ENCODE measurements around the gene ZNF500. TPM values are rescaled to one million over a fixed set of nuclear protein-coding genes. Genes with fewer than 3 reads are reported as not detected.

The ZNF500 gene
- total and polyA plus RNA-seq, 2 of the 4 experiments (the other 2 are of a cell fraction) = 4.5 to 5.9 TPM

GRCh38 chr16:4787627-4788482 is 20.9 kb upstream of the ZNF500 start, which contains the start of gene SEPTIN12:
SEPTIN12 (minus strand) TSS chr16:4788345; CDS start chr16:4787645, 700 bp downstream.
- Histone ChIP-seq H4K8ac (ENCODE audit: low read depth in 2 of 2, low read length in 2 of 2) (no peak within 1 kb of the TSS), H2BK15ac (ENCODE audit: low read depth, low read length) (no peak within 1 kb of the TSS), H4K91ac (ENCODE audit: insufficient read depth, low read depth, low read length) (no peak within 1 kb of the TSS), H2AK5ac (ENCODE audit: low read depth, low read length) (0 out of 2 replicates have a peak within 1 kb of the TSS, but pooled peaks have one; percentile 8), H3K4me3 (ENCODE audit: insufficient read depth, low read depth, low read length) (no peak within 1 kb of the TSS), H3K56ac (ENCODE audit: extremely low read depth, insufficient read depth, low read length) (no peak within 1 kb of the TSS), H3K27me3 (ENCODE audit: control insufficient read depth, insufficient read depth, low read length) (no peaks in the 10 kb centered on the region; the same call in 1 of the 2 replicates), H2AFZ (replicated peaks; ENCODE audit: low read length, poor library complexity) (peak within 1 kb of the TSS; percentile 32), H4K20me1 (ENCODE audit: insufficient read depth, low read length) (no peaks in the 10 kb centered on the region), H3K18ac (ENCODE audit: low read depth, low read length) (no peak within 1 kb of the TSS), H3K79me1 (ENCODE audit: low read depth in 1 of 2, low read length in 2 of 2) (no peaks in the 10 kb centered on the region), H3K14ac (replicated peaks; ENCODE audit: low read depth, low read length) (no peak within 1 kb of the TSS), H3K4ac (ENCODE audit: low read depth, low read length) (no peak within 1 kb of the TSS), H3K9ac (ENCODE audit: low read depth, low read length) (no peak within 1 kb of the TSS), H4K5ac (ENCODE audit: low read depth, low read length) (no peak within 1 kb of the TSS), H3K4me1 (ENCODE audit: control insufficient read depth, insufficient read depth, low read length) (no peaks in the 10 kb centered on the region), H2BK120ac (ENCODE audit: low read depth, low read length) (no peak within 1 kb of the TSS), H2BK20ac (ENCODE audit: low read depth, low read length) (no peak within 1 kb of the TSS), H3K27ac (ENCODE audit: insufficient read depth, low read length) (no peak within 1 kb of the TSS), H3K23ac (ENCODE audit: low read depth, low read length) (no peak within 1 kb of the TSS), H3K9me1 (ENCODE audit: insufficient read depth, low read length) (0 out of 2 replicates have a peak, but pooled peaks cover 3% of the 10 kb centered on the region), H2BK5ac (ENCODE audit: low read depth, low read length, poor library complexity, severe bottlenecking) (no peak within 1 kb of the TSS), H3K4me2 (ENCODE audit: low read depth, low read length) (no peak within 1 kb of the TSS), H2AK9ac (replicated peaks; ENCODE audit: low read depth, low read length, poor library complexity) (peak within 1 kb of the TSS; percentile 28), H3K9me3 (ENCODE audit: control insufficient read depth, insufficient read depth, low read length) (no peaks in the 10 kb centered on the region), H3K36me3 (ENCODE audit: control insufficient read depth, insufficient read depth, low read length) (no peaks in the 10 kb centered on the region)
- CTCF ChIA-PET = no interaction called here
- WGBS, 2 experiments (ENCODE audit: extremely low coverage in 2 of 2, insufficient read length in 1 of 2) = 60% methylated on average over 1 of the region's 14 CpGs; no CpG with 5 or more reads in 1 of the 2 experiments
- DNase-seq = no peak
- POLR2A ChIA-PET (ENCODE audit: unreplicated experiment) = no interaction called here
- dilution Hi-C loops (cut with HindIII; ENCODE audit: low sequenced_read_pairs, unreplicated experiment) = no loop called here
- in situ Hi-C loops (cut with MboI; ENCODE audit: low sequenced_read_pairs) = no loop called here
- intact Hi-C loops (cut with micrococcal nuclease) = no loop called here
- no TSS peak for BruUV-seq (replicated peaks)
- no peak for ATAC-seq (ENCODE audit: low read depth)
- no peak for TF ChIP-seq CTCF (conservative IDR thresholded peaks at IDR 0.05; ENCODE audit: low read depth, low read length)
- no peak for TF ChIP-seq SMC3 (IDR thresholded peaks at IDR 0.05; ENCODE audit: low read depth, low read length)
- TF ChIP-seq CEBPB (IDR thresholded peaks at IDR 0.05; ENCODE audit: low read depth, low read length) = no peak
- TF ChIP-seq ELK1 (IDR thresholded peaks at IDR 0.05; ENCODE audit: borderline replicate concordance, low read depth, low read length) = no peak
- no peak for TF ChIP-seq BHLHE40 (IDR thresholded peaks at IDR 0.05; ENCODE audit: low read depth, low read length)
- no peak for TF ChIP-seq RFX5 (IDR thresholded peaks at IDR 0.05; ENCODE audit: low read depth, low read length)
- no peak for TF ChIP-seq MAZ (IDR thresholded peaks at IDR 0.05; ENCODE audit: borderline replicate concordance, low read depth, low read length)
- no peak for TF ChIP-seq NFE2L2 (IDR thresholded peaks at IDR 0.05; ENCODE audit: low read depth, low read length)
- TF ChIP-seq MAFK (IDR thresholded peaks at IDR 0.05; ENCODE audit: low read depth, low read length) = no peak
- no peak for TF ChIP-seq RCOR1 (IDR thresholded peaks at IDR 0.05; ENCODE audit: insufficient replicate concordance, low read length)
- TF ChIP-seq MXI1 (IDR thresholded peaks at IDR 0.05; ENCODE audit: borderline replicate concordance, low read depth, low read length) = no peak
- TF ChIP-seq USF2 (IDR thresholded peaks at IDR 0.05; ENCODE audit: low read depth, low read length) = no peak
- no peak for TF ChIP-seq CHD1 (IDR thresholded peaks at IDR 0.05; ENCODE audit: low read depth, low read length)
- no peak for TF ChIP-seq FOS (IDR thresholded peaks at IDR 0.05; ENCODE audit: low read depth, low read length)
- no peak for TF ChIP-seq POLR2A (IDR thresholded peaks at IDR 0.05; ENCODE audit: low read depth, low read length)
